SK-MEL-5 (cell line): Measurements from ENCODE around the gene SETDB2. TPM values are rescaled to one million over a fixed set of nuclear protein-coding genes. Genes with fewer than 3 reads are reported as not detected.

Experiments
- DNase-seq: peaks from one replicate; pipeline ENCODE4 v3.0.0-alpha.2; 2016; ENCODE audit warnings: low read depth, low spot score
- in situ Hi-C: cut with HindIII; loops from 2 replicates; pipeline ENCODE4 v1.10.0; 2016; ENCODE audit warnings: low sequenced_read_pairs, high pct_unique_total_duplicates, low pct_unique_long_range_greater_than_20kb
- total RNA-seq: library from RNA; depleted of rRNA; stranded (reverse); fragments of >200 nt; shearing (Covaris generic); gene quantifications from 2 replicates; pipeline ENCODE4 v1.2.3, GENCODE V29; 2014; rRNA removed

The SETDB2 gene
- total RNA-seq, 1 experiment from 2014 or later: 40.3 TPM

DNA sequence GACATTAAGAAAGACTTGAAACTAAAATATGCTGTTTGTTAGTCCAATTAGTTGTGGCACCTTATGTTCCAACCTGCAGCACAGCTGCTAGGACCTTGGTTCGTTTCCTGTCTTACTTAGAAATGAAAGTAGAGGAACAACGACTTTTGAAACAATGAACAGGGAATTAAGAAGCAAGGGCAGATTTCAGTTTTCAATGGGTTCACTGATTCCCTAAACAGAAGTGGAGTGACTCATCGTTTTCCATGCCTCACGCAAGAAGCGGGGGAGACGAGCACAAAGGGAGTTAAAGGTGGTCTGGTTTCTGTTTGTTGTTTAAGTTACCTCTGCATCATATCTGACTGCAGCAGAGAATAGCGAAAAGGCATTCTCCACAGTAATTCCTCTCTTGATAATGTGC is 96.5 kb downstream of the SETDB2 start:
- DNase-seq: peak; percentile 67
- in situ Hi-C loops: no loop called here

DNA sequence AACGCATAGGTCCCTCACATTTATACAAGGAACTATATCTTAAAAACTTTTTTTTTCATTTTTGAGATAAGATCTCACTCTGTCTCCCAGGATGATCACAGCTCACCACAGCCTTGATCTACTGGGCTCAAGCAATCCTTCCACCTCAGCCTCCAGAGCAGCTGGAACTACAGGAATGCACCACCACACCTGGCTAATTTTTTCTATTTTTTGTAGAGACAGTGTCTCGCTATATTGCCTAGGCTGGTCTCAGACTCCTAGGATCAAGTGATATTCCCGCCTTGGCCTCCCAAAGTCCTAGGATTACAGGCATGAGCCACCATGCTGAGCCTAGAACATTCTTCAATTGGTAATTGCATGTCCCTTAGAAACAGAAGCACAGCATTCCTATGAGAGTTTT is 99.6 kb downstream of the SETDB2 start:
- in situ Hi-C loops: no loop called here
- DNase-seq: no peak

Other genes starting within 250 kb of the SETDB2 start
- gene MLNR, start 223.9 kb upstream of the SETDB2 start, total RNA-seq: 0.24 TPM in 1 of 2 replicates, not detected in the other
- gene CDADC1, start 196.3 kb upstream of the SETDB2 start, total RNA-seq: 4.9 and 7.6 TPM in 2 replicates
- 16.4 and 16.9 TPM in 2 replicates for gene CAB39L, start 210 bp upstream of the SETDB2 start, total RNA-seq
- gene PHF11, start 51.7 kb downstream of the SETDB2 start, total RNA-seq: 8.8 and 9.9 TPM in 2 replicates
- gene RCBTB1, start 141.3 kb downstream of the SETDB2 start, total RNA-seq: 17.6 and 18.0 TPM in 2 replicates
- not detected in 2 replicates for gene ARL11, start 184.2 kb downstream of the SETDB2 start, total RNA-seq
- gene EBPL, start 247.2 kb downstream of the SETDB2 start, total RNA-seq: 97.8 and 114 TPM in 2 replicates